KOPT-K1 (cell line): ENCODE measurements around the gene CYB5B.

Experiments
- H3K27ac ChIP-seq: fragments of 200-600 bp; sonication (generic); 2 replicates; pipeline ENCODE4 v1.5.1; 2016; ENCODE audit warnings: antibody characterized with exemption, mild to moderate bottlenecking, low read depth, low read length; ENCODE audit not compliant: poor library complexity, severe bottlenecking
- H3K36me3 ChIP-seq: fragments of 200-600 bp; sonication (generic); 2 replicates; pipeline ENCODE4 v1.5.1; 2017; ENCODE audit warnings: antibody characterized with exemption, mild to moderate bottlenecking, low read length, moderate library complexity; ENCODE audit not compliant: insufficient read depth
- H3K9me3 ChIP-seq: fragments of 200-600 bp; sonication (generic); 2 replicates; pipeline ENCODE4 v1.5.1; 2017; ENCODE audit warnings: antibody characterized with exemption, low read length, mild to moderate bottlenecking; ENCODE audit not compliant: insufficient read depth, poor library complexity, severe bottlenecking

CYB5B gene, protein sequence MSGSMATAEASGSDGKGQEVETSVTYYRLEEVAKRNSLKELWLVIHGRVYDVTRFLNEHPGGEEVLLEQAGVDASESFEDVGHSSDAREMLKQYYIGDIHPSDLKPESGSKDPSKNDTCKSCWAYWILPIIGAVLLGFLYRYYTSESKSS

DNA sequence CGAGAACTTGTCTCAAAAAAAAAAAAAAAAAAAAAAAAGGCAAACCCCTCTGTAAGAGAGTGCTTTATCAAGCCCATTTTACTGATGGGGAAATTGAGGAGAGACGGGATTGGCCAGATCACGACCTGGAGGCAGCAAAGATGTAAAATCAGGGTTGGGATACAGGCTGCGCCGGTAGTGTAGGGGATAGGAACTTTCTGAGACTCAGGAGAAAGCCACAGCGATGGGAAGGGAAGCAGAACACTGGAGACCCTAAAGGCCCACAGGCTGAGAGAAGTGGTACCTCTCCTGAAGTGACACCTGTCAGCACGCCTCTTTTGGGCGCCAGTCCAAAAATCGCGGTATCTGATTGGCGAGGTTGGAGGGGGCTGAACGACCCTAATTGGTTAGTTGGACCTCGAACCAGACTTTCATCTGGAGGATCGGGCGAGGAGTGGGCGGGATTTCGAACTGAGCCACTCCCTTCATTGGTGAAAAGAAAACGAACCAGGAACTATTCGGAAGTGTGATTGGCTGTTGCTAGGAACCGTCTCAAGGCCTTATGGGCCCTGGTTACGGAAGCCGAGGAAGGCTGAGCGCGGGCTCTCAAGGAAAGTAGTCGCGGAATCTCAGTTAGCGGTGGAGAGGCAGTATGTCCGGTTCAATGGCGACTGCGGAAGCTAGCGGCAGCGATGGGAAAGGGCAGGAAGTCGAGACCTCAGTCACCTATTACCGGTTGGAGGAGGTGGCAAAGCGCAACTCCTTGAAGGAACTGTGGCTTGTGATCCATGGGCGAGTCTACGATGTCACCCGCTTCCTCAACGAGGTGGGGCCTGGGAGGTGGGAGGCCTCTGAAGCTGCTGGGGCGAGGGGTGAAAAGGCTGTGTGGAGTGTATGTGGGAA is at the start of gene CYB5B:
Gene CYB5B, plus strand, starts transcription at position 567 of the 882 bp plus-strand sequence. Its CDS starts 65 bp downstream, at position 632.
- Histone ChIP-seq H3K36me3 (peaks cover 32% of the 10 kb centered on the region), H3K9me3 (peaks cover 13% of the 10 kb centered on the region), H3K27ac (peak within 1 kb of the TSS; percentile 81)

DNA sequence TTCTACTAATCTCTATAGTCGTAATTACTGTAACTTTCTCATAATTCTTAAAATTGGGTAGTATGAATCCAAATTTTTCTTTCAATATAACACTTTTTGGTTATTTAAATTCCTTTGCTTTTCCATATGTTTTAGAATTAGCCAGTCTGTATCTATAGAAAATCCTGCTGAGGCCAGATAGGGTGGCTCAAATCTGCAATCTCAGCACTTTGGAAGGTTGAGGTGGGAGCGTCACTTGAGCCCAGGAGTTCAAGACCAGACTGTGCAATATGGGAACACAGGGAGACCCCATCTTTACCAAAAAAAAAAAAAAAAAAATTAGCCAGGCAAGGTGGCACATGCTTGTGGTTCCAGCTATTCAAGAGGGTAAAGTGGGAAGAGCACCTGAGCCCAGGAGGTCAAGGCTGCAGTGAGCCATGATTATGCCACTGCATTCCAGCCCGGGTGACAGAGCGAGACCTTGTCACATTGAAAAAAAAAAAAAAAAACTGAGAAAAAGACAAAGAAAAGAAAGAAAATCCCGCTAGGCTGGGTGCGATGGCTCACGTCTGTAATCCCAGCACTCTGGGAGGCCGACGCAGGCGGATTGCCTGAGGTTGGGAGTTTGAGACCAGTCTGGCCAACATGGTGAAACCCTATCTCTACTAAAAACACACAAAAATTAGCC is 47.9 kb upstream of the CYB5B start:
- no peak overlapping the region for H3K27ac ChIP-seq
- no peaks in the 10 kb centered on the region for H3K9me3 ChIP-seq
- H3K36me3 ChIP-seq, result peaks cover 91% of the 10 kb centered on the region

DNA sequence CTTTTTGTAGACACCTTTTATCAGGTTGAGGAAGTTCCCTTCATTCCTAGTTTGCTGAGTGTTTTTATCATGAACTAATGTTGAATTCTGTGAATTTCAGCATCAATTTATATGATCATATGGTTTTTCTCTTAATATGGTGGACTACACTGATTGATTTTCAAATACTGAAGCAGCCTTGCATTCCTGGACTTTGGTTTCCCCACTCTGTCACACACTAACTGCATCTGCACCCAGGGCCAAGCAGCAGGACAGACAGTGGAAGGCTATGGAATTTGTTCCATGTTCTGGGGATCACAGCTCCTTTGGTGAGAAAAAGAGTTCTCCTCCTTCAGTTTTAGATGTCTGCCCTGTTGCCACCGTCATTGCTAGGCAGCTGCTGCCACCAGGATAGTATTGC is 46.4 kb upstream of the CYB5B start:
- Histone ChIP-seq H3K9me3 (no peaks in the 10 kb centered on the region), H3K27ac (no peak overlapping the region), H3K36me3 (peaks cover 91% of the 10 kb centered on the region)

DNA sequence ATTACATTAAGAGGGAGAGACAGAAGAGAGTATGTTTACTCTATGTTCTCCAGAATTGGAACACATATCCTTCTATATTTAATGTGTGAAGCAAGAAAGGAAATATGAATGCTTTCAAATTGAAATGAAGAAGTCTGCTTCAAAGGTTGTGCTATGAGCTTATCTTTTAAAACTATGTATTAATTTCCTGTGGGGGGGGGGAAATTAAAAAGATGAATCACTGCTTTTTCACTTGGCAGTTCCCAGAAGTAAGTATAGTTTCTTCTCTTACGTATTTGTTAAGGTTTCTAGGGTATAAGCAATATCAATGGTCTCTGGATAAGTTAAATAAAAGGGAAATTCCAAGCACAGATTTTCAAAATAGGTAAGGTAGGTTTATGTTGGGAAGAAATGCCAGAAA is 45.7 kb upstream of the CYB5B start:
- H3K36me3 ChIP-seq, result peaks cover 92% of the 10 kb centered on the region
- H3K27ac ChIP-seq, result no peak overlapping the region
- H3K9me3 ChIP-seq, result no peaks in the 10 kb centered on the region

DNA sequence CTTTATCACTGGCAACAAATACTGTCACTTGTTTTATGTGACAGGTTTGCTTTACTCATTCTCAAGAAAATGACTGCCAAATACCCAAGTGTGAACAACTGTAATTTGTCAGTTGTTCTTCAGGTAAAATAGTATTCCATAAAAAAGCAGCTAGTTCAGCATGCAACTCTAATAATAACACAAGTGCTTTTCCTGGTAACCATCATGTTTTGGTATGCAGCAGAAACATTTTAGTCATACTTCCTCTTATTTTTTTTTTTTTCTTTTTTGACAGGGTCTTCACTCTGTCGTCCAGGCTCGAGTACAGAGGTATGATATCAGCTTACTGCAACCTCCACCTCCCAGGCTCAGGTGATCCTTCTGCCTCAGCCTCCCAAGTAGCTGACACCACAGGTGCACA is 43.2 kb upstream of the CYB5B start:
- no peaks in the 10 kb centered on the region for H3K9me3 ChIP-seq
- H3K36me3 ChIP-seq, result peaks cover 83% of the 10 kb centered on the region
- no peak overlapping the region for H3K27ac ChIP-seq

DNA sequence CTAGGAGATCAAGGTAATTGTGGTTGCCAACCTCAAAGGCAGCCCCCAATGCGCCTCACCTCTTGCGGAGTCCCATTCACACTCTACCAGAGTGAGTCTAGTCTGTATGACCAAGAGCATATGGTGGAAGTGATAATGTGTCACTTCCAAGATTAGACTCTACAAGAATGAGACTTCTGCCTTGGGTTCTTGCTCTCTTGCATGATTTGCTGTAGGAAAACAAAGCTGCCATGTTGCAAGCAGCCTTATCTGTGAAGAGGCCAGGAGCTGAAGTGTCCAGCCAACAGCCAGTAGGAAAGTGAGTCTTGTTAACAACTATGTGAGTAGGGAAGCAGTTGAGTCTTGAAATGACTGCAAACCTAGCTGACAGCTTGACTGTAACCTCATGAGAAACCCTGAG is 42.0 kb upstream of the CYB5B start:
- no peaks in the 10 kb centered on the region for H3K9me3 ChIP-seq
- H3K36me3 ChIP-seq, result peaks cover 71% of the 10 kb centered on the region
- H3K27ac ChIP-seq, result no peak overlapping the region

DNA sequence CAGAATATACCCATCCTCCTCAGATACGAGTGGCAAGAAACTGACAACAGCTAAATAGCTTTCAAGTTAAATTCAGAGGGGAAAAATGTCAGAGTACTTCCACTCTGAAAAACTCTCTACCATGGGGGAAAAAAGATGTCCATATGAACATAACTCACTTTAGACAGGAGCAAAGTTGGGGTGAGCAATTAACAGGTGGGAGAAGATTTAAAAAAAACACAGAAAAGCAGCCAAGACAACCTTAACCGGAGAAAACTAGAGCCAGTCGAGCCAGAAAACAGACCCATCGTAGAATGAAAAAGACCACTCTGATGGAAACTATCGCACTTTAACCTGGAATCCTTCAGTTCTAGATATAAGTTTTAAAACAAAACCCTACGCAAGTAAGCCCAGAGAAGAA is 39.4 kb upstream of the CYB5B start:
- Histone ChIP-seq H3K27ac (peak overlapping the region; percentile 77), H3K36me3 (peaks cover 45% of the 10 kb centered on the region)

DNA sequence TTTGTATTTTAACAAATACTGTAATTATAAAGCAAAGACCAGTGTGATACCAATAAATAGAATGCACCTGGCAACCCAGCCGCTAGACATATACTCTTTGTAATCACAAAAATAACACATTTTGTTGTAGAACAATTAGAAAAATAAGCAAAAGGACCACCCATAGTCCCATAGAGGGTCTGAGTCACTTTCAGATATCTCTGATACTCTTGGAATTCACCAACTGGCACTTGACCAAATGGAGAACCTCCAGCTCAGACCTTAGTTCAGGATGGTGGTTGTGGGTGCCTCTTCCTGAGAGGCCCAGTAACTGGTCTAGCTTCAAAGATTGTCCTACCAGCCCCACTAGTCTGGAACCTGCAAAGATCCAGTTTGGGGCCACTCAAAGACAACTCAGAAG is 37.8 kb upstream of the CYB5B start:
- no peak overlapping the region for H3K27ac ChIP-seq
- peaks cover 29% of the 10 kb centered on the region for H3K36me3 ChIP-seq
- no peaks in the 10 kb centered on the region for H3K9me3 ChIP-seq

More for the DNA sequence above, 39.4 kb upstream of the CYB5B start:
- H3K9me3 ChIP-seq, result no peaks in the 10 kb centered on the region

DNA sequence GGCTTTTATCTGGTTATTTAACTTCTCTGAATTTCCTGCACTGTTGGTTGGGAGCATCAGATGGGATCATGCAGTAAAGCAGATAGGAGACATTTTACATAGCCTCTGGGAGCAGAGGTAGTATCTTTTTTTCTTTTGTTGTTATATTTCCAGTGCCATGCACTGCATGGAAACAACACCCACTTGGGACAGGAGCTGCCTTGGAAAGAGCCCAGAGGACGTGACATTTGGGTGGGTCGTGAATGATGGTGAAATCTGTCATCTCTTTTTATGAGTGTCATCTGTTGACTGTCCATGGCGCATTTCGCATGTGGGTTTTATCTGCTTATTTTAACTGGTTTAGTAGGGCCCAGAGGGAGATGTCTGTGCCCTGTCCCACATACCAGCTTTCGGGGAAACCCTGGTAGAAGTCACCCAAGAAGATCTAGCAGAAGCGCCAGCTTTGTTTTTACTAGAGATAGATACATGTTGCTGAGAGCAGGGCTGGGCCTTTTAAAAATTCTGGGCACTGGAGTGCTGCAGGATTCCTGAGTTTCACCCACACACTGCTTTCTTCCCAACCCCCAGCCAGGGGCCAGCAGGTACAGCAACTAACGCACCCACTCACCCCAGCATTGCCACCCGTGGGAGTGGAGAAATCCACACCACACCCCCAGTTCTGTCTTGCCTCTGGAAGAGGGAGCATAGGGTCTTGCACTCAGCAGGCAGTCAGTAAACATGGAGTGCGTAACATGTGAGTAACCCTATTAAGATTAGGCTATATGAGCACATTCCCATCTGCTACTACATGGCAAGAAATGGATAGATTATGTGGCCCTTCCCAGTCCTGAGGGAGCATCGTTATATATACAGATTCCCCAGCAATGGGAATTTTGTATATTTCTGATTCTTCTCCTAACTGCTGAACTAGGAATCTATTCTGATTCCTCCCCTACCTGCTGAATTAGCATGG is 30.2 kb upstream of the CYB5B start:
- Histone ChIP-seq H3K9me3 (no peaks in the 10 kb centered on the region), H3K27ac (no peak overlapping the region), H3K36me3 (no peaks in the 10 kb centered on the region)

DNA sequence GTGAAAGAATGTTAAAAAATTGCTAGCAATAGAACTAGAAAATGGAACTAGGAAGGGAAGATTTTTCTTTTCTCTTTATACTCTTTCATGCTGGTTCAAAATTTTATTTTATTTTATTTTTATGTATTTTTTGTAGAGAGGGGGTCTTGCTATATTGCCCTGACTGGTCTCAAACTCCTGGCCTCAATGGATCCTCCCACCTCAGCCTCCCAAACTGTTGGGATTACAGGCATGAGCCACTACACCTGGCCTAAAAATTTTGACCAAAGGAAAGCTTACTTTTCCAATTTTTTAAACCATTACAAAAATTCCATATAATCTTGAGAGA is 28.6 kb upstream of the CYB5B start:
- no peaks in the 10 kb centered on the region for H3K36me3 ChIP-seq
- no peaks in the 10 kb centered on the region for H3K9me3 ChIP-seq
- H3K27ac ChIP-seq, result no peak overlapping the region

DNA sequence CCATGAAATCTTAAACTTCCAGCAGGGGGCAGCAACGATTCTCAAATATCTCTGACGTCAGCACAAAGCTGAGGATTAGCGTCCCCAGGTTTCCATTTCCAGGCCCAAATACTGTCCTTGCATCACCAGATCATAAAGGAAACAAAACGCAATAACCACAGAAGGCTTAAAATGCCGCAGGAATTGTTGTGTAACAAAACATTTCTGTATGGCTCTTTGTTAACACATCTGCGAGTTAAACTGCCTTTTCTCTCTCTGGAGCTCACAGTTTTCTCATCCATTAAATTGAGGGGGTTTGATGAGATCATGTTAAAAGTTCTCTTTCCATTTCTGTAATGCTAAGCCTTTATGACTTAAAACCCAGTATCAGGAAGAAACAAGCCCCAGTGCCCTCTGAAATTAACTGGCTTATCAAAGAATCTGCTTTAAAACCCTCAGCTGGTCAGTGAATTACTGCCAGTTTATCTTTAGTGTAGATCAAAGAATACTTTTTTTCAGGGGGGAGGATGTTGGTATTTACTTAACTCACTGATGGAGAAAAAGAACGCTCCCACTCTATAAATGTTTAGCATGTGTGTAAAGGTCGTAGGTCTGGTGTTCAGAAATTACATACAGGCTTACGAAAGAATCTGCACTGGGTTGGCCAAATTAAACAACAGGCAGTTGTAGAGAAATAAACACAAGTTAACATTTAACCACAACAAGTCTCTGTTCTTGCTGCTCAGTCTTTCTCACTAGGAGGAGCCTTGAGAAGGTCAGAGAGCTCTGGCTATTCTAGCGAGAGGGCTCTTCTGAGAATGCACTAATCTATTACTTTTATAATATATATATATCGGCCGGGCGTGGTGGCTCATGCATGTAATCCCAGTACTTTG is 28.0 kb upstream of the CYB5B start:
- H3K9me3 ChIP-seq, result no peaks in the 10 kb centered on the region
- H3K27ac ChIP-seq, result peak overlapping the region; percentile 6
- no peaks in the 10 kb centered on the region for H3K36me3 ChIP-seq

DNA sequence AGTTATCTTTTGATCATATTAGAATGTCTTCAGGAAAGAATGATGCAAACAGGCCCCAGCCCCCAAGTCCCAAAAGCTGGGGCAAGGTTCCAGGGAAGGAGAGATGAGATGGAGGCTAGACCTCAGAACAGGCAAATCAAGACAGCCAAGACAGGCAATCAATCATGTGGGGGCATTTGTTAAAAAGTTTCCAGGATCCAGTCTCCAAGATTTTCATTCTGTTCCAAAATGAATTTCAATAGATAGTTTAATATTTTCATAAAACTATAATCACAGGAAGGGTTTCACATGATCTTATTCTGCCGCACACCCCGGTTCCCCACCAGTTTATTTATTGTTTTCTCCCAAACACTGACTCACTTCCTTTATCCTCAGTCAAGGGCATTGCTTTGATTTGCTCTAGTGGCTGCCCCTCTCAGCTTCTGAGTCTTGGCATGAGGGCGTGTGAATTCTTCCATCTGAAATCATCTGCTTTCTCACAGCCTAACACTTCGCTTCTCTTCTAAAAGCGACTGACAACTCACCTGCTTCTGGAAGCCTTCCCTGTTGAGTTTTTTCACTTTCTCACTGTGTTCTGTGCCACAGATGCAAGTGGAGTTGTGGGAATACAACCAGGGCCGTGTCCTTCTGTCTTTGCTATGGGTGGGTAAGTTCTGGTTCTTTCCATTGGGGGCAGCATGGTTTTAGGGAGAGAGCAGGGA is 26.4 kb upstream of the CYB5B start:
- Histone ChIP-seq H3K27ac (no peak overlapping the region), H3K9me3 (no peaks in the 10 kb centered on the region), H3K36me3 (no peaks in the 10 kb centered on the region)

DNA sequence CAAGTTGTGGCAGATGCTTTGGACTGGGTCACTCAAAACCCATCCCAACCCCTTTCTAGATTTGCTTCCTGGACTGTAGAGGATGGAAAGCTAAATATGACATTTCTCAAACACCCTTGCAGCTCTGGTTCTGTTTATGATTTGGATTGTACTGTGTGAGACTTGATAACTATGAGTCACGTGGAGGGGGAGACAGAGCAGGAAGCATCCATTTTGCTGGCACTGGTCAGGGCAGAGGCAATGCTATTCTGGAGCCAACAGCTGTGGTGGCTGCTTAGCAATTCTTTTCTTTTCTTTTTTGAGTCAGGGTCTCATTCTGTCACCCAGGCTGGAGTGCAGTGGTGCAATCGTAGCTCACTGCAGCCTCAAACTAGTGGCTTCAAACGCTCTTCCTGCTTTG is 25.1 kb upstream of the CYB5B start:
- Histone ChIP-seq H3K27ac (no peak overlapping the region), H3K9me3 (no peaks in the 10 kb centered on the region), H3K36me3 (no peaks in the 10 kb centered on the region)
